Measurements from ENCODE around the gene STOML1.

DNA sequence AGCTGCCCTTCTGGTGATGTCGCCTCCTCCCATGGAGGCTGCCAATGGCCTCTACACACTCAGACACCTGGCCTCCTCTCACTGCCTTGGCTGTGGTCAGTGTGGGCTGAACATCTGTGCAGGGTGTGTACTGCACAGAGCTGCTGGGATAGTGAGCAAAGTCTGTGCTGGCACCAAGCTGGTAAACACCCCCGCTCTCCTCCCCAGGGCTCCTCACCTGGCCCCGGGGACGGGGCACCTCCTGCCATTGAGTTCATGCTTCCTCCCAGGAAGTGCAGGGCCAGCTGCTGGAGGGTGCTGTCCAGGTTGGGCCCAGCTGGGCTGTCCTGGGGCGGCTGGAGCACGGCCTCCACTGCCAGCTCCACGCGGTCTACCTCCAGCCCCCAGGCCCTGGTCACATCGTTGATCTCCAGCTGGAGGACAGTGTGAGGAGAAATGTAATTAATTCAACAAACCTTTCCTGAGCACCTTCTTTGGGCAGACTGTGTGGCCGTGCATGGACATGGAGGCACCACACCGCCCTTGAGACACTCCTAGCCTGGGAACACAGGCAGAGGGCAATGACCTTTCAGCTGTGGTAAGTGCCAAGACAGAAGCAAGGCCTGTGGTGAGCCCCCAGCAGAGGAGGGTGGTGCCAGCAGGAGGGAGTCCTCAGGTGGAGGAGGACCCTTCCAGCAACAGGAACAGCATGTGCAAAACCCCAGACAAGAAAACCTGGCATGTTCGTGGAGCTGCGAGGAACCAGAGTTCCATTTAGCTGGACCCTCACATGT lies 6.8 kb downstream of the STOML1 start:
- TF ChIP-seq, protein P1, sequence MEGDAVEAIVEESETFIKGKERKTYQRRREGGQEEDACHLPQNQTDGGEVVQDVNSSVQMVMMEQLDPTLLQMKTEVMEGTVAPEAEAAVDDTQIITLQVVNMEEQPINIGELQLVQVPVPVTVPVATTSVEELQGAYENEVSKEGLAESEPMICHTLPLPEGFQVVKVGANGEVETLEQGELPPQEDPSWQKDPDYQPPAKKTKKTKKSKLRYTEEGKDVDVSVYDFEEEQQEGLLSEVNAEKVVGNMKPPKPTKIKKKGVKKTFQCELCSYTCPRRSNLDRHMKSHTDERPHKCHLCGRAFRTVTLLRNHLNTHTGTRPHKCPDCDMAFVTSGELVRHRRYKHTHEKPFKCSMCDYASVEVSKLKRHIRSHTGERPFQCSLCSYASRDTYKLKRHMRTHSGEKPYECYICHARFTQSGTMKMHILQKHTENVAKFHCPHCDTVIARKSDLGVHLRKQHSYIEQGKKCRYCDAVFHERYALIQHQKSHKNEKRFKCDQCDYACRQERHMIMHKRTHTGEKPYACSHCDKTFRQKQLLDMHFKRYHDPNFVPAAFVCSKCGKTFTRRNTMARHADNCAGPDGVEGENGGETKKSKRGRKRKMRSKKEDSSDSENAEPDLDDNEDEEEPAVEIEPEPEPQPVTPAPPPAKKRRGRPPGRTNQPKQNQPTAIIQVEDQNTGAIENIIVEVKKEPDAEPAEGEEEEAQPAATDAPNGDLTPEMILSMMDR (IDR thresholded peaks at IDR 0.05 in 2 of 3, conservative IDR thresholded peaks at IDR 0.05 in 1 of 3; ENCODE audit: insufficient read depth in 2 of 3, low read depth in 1 of 3, low read length in 3 of 3): no peak
- TF ChIP-seq ZNF274 (IDR thresholded peaks at IDR 0.05; ENCODE audit: borderline replicate concordance, low read depth, low read length) (no peak), ZNF12 (CRISPR knock-in tag; IDR thresholded peaks at IDR 0.05) (no peak), TSC22D4 (tag; IDR thresholded peaks at IDR 0.05) (no peak), CEBPB (tag; IDR thresholded peaks at IDR 0.05) (no peak), ZNF384 (IDR thresholded peaks at IDR 0.05; ENCODE audit: low read depth, low read length) (no peak), MAZ (CRISPR knock-in tag; conservative IDR thresholded peaks at IDR 0.05 in 1 of 2, IDR thresholded peaks at IDR 0.05 in 1 of 2) (no peak)
- TF ChIP-seq, protein P2, sequence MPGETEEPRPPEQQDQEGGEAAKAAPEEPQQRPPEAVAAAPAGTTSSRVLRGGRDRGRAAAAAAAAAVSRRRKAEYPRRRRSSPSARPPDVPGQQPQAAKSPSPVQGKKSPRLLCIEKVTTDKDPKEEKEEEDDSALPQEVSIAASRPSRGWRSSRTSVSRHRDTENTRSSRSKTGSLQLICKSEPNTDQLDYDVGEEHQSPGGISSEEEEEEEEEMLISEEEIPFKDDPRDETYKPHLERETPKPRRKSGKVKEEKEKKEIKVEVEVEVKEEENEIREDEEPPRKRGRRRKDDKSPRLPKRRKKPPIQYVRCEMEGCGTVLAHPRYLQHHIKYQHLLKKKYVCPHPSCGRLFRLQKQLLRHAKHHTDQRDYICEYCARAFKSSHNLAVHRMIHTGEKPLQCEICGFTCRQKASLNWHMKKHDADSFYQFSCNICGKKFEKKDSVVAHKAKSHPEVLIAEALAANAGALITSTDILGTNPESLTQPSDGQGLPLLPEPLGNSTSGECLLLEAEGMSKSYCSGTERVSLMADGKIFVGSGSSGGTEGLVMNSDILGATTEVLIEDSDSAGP (CRISPR knock-in tag; IDR thresholded peaks at IDR 0.05): no peak
- TF ChIP-seq, protein P3, sequence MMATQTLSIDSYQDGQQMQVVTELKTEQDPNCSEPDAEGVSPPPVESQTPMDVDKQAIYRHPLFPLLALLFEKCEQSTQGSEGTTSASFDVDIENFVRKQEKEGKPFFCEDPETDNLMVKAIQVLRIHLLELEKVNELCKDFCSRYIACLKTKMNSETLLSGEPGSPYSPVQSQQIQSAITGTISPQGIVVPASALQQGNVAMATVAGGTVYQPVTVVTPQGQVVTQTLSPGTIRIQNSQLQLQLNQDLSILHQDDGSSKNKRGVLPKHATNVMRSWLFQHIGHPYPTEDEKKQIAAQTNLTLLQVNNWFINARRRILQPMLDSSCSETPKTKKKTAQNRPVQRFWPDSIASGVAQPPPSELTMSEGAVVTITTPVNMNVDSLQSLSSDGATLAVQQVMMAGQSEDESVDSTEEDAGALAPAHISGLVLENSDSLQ (IDR thresholded peaks at IDR 0.05): no peak
- TF ChIP-seq, protein P4, sequence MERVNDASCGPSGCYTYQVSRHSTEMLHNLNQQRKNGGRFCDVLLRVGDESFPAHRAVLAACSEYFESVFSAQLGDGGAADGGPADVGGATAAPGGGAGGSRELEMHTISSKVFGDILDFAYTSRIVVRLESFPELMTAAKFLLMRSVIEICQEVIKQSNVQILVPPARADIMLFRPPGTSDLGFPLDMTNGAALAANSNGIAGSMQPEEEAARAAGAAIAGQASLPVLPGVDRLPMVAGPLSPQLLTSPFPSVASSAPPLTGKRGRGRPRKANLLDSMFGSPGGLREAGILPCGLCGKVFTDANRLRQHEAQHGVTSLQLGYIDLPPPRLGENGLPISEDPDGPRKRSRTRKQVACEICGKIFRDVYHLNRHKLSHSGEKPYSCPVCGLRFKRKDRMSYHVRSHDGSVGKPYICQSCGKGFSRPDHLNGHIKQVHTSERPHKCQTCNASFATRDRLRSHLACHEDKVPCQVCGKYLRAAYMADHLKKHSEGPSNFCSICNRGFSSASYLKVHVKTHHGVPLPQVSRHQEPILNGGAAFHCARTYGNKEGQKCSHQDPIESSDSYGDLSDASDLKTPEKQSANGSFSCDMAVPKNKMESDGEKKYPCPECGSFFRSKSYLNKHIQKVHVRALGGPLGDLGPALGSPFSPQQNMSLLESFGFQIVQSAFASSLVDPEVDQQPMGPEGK (CRISPR knock-in tag; IDR thresholded peaks at IDR 0.05; ENCODE audit: borderline replicate concordance): no peak
